C4-2B (cell line): ENCODE results near the gene OR2V2.

Experiments
- CTCF ChIP-seq: fragments of 450-650 bp; conservative IDR thresholded peaks from 2 replicates; pipeline ENCODE4 v1.5.1; 2017; ENCODE audit warnings: mild to moderate bottlenecking
- ZFX ChIP-seq: fragments of 450-650 bp; IDR thresholded peaks from 2 replicates; pipeline ENCODE4 v1.6.1; 2017

GRCh38 chr5:181205761-181206649, 58.6 kb downstream of the OR2V2 start:
- TF ChIP-seq CTCF = no peak
- no peak for TF ChIP-seq ZFX
